Epithelial cell of esophagus (primary cell): ENCODE results near the gene GFI1.
A peak's percentile ranks its signal among the peaks of the same experiment; 100 is the strongest.

Experiments used
- DNase-seq: peaks from one replicate; pipeline ENCODE4 v3.0.0; 2010; ENCODE audit warnings: low read depth
- H3K4me3 ChIP-seq: 2 replicates; pipeline ENCODE4 v1.5.1; 2011; ENCODE audit warnings: mild to moderate bottlenecking, low read length, control low read depth
- TF ChIP-seq, protein P1 (sequence below): IDR thresholded peaks from 2 replicates; pipeline ENCODE4 v1.5.1; 2011; ENCODE audit warnings: low read depth, mild to moderate bottlenecking, low read length, control low read depth, inconsistent platforms; ENCODE audit not compliant: insufficient read depth; ENCODE audit errors: missing control alignments

The GFI1 gene

DNA sequence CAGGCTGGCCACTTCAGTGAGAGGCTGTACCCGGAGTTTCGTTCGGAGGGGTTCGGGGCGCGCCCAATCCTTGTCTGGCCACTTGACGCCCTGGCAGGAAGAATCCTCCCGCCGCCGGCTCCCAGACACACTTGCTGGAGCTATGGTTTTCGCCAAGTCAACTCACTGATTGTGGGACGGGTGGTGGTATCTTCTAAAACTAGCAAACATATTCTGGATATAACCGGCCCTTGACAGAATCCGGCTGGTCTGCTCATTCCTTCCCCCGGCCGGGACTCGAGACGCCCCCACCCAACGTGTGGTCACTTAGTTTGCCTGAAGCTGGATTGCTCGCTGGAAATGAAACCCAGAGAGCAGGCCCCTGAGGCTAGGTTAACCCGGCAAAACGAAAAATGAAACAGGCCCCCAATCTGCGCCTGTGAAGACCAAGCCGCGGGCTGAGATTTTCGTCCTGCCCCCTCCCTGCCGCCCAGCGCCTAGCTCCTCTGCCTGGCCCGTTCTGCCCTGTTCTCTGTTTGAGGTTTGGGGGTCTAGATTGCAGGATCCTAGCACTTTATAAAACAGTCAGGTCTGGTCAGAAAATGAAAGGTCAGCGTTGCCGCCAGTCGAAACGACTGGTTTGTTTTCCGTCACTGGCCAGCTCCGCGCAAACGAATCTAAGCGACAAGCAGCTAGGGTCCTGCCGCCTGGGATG lies 4.6 kb downstream of the GFI1 start:
- TF ChIP-seq, protein P1, sequence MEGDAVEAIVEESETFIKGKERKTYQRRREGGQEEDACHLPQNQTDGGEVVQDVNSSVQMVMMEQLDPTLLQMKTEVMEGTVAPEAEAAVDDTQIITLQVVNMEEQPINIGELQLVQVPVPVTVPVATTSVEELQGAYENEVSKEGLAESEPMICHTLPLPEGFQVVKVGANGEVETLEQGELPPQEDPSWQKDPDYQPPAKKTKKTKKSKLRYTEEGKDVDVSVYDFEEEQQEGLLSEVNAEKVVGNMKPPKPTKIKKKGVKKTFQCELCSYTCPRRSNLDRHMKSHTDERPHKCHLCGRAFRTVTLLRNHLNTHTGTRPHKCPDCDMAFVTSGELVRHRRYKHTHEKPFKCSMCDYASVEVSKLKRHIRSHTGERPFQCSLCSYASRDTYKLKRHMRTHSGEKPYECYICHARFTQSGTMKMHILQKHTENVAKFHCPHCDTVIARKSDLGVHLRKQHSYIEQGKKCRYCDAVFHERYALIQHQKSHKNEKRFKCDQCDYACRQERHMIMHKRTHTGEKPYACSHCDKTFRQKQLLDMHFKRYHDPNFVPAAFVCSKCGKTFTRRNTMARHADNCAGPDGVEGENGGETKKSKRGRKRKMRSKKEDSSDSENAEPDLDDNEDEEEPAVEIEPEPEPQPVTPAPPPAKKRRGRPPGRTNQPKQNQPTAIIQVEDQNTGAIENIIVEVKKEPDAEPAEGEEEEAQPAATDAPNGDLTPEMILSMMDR, result no peak
- DNase-seq, result no peak
- no peak overlapping the region for H3K4me3 ChIP-seq

DNA sequence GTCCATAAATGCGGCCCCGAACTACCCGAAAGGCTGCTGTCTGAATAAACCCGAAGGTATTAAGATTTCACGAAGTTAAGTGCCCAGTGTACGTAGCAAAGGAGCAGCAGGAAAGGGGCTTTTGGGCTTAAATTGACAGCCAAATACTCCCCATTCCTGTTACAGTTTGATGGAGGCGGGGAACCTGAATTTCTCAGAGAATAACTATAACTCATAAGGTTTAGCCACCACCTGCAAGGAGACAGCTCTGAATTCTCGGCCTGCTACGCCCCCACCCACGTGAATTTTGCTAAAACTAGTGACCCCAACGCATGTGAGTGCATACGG lies 5.2 kb downstream of the GFI1 start:
- no peak overlapping the region for H3K4me3 ChIP-seq
- TF ChIP-seq, protein P1, result no peak
- no peak for DNase-seq

DNA sequence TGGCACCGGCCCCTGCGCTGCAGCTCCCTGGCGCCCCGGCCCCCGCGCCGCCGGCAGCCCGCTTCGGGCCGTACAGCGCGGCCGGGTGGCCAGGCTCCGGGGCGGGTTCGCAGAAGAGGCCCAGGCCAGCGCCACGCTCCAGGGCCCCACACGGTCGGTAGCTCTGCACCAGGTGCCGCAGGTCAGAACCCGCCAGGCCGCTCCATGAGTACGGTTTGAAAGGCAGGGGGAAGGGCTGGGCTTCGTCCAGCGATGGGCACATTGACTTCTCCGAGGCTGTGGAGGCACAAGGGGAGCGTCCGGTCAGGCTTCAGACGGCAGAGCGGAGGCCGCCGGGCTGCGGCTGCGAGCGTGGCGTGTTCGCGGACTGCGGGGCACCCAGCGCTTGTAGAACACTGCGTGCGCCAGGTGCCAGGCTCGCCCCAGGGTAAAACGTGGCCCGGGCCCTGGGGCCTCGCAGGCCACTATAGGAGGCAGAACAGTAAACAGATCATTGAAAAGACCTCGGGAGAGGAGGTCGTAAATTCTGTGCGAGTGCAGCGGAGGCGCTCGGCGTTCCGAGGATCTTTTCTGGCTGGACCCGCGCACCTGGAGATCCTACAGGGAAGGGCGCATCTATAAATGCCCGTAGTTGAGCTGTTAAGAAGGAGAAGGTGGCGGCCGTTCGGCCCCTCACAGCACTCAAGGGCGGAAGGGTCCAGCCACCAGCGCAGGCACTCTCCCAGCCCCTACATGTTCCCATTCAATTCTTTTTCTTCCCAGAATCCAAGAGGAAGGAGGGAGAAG lies 5.7 kb downstream of the GFI1 start:
- TF ChIP-seq, protein P1, result no peak
- no peak for DNase-seq
- H3K4me3 ChIP-seq, result no peak overlapping the region

DNA sequence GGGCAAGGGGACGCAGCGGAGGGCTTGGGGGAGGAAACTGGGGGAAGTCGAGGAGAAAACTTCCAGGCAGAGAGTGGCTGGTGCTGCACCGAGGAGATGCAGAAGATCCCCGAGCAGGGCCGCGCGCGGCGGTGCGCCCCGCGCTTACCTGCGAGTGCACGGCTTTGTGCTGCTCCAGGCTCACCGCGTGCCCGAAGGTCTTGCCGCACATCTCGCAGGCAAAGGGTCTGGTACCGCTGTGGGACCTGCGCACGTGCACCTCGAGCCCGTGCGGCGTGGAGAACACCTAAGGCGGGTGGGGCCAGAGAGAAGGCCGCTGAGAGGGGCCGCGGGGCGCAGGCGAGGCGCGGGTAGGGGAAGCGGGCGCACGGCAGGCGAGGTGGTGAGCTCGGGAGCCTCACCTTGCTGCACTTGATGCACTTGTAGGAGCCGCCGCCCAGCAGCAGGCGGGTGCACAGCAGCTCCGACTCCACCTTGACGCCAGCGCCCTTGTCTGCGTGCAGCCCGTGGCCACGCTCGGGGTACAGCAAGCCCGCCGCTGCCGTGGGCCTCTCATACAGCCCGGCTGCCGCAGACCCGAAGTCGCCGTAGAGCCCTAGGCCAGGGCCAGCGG lies 6.4 kb downstream of the GFI1 start:
- TF ChIP-seq, protein P1, result no peak
- H3K4me3 ChIP-seq, result no peak overlapping the region
- DNase-seq, result peak; percentile 39

DNA sequence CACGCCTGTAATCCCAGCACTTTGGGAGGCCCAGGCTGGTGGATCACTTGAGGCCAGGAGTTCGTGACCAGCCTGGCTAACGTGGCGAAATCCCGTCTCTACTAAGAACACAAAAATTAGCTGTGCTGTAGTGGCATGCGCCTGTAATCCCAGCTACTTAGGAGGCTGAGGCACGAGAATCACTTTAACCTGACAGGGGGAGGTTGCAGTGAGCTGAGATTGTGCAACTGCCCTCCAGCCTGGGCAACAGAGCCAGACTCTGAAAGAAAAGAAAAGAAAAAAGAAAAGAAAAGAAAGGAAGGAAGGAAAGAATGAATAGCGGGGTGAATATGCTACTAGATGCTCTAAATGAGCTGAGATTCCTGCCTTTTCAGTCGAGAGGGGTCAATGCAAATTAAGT lies 7.1 kb downstream of the GFI1 start:
- no peak for DNase-seq
- TF ChIP-seq, protein P1, result no peak
- no peak overlapping the region for H3K4me3 ChIP-seq

DNA sequence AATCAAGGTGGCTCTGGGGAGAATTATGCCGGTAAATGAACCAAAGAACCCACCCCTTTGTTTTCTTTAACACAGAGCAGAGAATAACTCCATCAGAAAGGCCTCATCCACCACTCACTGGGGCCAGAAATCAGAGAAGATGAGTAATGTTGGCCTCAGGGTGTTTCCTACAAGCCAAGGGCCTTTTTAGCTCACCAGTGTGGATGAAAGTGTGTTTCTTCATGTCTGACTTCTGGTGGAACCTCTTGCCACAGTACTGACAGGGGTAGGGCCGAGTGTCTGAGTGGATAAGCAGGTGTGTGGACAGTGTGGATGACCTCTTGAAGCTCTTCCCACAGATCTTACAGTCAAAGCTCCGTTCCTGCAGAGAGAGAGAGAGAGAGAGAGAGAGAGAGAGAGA lies 8.3 kb downstream of the GFI1 start:
- H3K4me3 ChIP-seq, result no peak overlapping the region
- TF ChIP-seq, protein P1, result no peak
- peak; percentile 47 for DNase-seq
